CD4-positive, alpha-beta T cell treated with Interleukin-2 at 100 ng/mL for 4 hours (primary cell): ENCODE results near the gene LKAAEAR1.
A peak's percentile ranks its signal among the peaks of the same experiment; 100 is the strongest.

Source experiments
- DNase-seq: peaks from one replicate; pipeline ENCODE4 v3.0.0-alpha.2; 2020; ENCODE audit warnings: low spot score

LKAAEAR1 gene

DNA sequence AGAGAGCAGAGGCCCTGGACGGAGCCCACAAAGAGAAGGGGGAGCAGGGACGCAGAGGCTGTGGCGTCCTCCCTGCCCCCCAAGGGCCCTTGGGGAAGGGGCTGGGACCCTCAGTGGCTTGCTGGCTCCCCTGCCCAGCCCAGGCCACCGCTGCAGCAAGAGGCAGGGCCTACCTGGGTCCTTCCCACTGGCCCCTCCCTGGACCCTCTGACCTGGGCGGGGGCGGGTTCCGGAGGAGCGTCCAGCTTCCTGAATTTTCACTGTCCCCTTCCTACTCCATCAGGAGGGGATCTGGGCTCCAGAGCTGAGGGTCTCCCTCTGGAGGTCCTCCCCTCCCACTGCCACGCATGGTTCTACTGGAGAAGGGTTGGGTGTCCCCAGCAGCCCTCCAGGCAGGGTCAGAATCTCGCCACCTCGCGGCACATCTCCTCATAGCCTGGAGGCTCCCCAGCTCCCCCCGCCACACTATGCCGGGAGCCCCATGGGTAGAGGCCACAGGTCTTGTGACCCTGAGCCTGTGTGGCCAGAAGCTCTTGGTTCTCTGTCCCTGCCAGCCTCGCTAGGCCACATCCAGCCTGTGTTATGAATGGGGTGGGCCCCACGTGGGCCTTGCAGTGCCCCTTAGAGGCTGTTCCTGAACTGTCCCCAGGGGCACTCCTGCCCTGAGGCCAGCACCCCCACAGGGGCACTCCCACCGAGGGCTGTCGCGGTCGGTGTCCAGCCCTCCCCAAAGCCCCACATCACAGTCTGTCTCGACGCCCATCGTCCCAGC, 33.8 kb downstream of the LKAAEAR1 start:
- no peak for DNase-seq

DNA sequence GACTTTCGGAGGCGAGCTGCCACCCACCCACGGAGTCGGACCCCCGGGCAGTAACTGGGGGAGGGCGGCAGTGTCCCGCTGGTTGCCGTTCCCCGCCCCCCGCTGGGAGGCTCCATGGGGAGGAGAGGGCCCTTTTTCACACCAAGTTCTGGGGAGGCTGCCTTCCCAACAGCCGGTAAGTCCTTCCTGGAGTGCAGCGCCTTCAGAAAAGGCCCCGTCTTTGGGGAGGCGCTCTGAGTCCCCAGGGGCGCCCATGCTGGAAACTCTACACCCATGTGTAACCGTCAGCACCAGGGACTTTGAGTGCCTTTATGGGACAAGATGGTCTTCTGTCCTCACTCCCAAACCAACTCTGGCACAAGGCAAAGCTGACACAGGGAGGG, 34.3 kb downstream of the LKAAEAR1 start:
- DNase-seq, result no peak

GRCh38 chr20:64049060-64049877, 34.9 kb downstream of the LKAAEAR1 start, which contains the start of gene SOX18:
TSS of gene SOX18 (minus strand) at chr20:64049639. CDS start at chr20:64049516, 123 bp downstream.
- no peak for DNase-seq

DNA sequence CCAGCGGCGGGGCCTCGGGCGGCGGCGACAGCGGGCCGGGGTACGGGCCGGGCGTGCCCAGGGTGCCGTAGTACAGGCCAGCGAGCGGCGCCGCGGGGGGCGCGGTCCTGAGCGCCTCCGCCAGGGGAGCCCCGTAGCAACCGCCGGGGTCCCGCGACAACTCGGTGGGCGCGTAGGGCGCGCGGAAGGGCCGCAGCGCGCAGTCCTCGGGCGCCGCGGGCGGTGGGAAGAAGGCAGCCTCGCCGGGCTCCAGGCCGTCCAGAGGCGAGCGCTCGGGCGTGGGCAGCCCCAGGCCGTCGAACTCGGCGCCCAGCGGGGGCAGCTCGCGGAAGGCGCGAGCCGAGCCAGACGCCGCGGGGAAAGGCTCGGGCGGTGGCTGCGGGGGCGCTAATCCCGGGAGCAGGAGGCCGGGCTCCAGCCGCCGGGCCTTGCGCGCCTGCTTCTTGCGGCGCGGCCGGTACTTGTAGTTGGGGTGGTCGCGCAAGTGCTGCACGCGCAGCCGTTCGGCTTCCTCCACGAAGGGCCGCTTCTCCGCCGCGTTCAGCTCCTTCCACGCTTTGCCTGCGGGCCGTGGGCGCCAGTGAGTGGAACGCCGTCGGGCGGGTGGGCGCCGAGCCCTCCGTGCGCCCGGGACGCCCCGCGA, 35.7 kb downstream of the LKAAEAR1 start:
- no peak for DNase-seq

DNA sequence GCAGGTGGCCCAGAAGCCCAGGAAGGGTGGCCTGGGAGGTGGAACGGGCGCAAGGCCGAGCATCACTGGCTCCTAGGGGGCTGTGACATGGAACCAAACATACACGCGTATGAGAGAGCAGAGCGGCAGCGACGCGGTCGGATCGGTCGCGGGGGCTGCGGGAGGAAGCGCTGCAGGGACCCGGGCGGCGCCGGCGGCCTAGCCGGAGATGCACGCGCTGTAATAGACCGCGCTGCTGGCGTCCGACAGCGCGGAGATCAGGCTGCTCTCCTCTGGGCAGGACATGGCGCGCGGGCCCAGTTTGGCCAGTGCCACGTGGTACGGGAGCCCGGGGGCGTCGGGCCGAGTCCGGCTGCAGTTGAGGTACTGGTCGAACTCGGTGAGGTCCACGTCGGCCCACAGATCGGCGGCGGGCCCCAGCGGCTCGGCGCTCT, 36.2 kb downstream of the LKAAEAR1 start:
- no peak for DNase-seq

- DNase-seq, result no peak
Measured at GRCh38 chr20:64047046-64047389, 37.2 kb downstream of the LKAAEAR1 start.

GRCh38 chr20:64045346-64046011, 38.7 kb downstream of the LKAAEAR1 start:
- DNase-seq, result no peak

DNA sequence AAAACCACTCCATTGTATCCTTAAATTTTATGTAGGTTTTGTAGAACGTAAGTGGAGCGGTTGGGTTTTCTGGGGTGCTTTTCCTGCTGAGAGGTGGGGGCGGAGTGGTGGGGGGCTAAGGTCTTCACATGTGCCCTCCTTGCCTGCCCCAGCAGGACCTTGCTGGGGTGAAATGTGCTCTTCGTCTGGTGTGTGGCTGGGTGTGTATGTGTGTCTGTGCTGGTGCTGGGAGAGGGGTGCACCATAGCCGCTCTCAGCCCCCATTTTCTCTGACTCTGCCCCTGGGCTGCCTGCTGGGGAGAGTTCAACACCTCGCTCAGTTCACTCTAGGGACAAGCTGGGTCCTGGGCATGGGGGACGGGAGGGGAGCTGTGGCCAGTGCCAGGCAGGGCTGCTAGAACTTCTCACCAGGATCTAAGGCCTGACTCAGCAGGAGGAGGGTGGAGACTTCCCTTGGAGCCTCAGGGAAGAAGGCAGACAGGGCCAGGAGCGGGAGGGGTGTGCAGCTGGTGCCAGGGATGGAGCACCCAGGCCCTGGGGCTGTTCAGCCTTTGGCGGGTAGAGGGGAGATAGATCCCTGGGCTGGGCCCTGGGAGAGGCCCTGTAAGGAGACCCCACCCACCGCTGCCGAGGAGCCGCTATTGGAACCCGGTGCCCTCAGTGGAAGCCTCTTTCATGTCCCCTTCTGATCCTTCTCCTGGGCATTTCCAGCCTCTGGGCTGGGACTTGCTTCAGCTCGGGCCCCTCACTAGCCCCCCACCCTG, 39.5 kb downstream of the LKAAEAR1 start:
- DNase-seq, result no peak

- no peak for DNase-seq
Measured at GRCh38 chr20:64043768-64044167, 40.4 kb downstream of the LKAAEAR1 start.

DNA sequence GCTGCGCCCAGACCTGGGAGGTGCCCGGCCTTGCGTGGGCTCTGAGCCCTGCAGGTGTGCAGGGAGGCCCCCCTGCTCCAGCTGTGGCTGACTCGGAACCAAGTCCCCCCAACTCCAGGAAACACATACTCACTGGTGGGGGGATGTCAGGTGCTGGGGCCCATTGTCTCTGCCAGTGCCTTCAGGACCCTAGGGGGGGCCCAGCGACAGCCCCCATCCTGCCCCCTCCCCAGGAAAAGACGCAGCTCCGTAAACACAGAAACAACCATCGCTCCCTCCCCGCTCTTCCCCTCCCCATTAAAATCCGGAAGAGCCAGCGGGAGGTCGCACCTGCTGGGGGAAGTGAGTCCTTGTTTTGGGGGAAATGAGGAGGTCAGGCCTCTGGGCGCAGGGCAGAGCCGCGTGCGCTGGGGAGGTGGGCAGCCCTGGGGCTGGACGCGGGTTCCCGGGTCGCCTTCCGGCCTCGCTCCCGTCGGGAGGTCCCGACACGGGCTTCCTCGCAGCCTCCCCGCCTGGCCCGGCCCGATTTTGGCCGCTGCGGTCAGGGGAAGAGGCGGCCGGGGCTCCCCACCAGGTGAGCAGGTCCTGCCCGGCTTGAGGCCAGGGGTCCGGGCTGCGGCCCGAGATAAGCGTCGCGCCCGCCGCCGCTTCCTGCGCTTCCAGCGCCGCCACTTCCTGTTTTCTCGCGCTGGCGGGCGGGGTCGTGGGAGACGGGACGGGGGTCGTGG, 42.0 kb downstream of the LKAAEAR1 start:
- no peak for DNase-seq

- no peak for DNase-seq
Measured at GRCh38 chr20:64041781-64042053, 42.5 kb downstream of the LKAAEAR1 start.

GRCh38 chr20:64041040-64041780, 43.0 kb downstream of the LKAAEAR1 start:
- DNase-seq, result no peak

- no peak for DNase-seq
Measured at GRCh38 chr20:64040231-64041039, 43.8 kb downstream of the LKAAEAR1 start.

GRCh38 chr20:64039293-64040160, 44.7 kb downstream of the LKAAEAR1 start:
- no peak for DNase-seq

GRCh38 chr20:64038565-64039292, 45.5 kb downstream of the LKAAEAR1 start:
- peak; percentile 75 for DNase-seq

- DNase-seq, result no peak
Measured at GRCh38 chr20:64038224-64038564, 46.0 kb downstream of the LKAAEAR1 start.

GRCh38 chr20:64037498-64038213, 46.5 kb downstream of the LKAAEAR1 start:
- DNase-seq, result no peak
